NCI-H345 (cell line): Measurements from ENCODE around the gene NCOA3.

Source experiments
- DNase-seq: peaks from one replicate; lab custom pipeline; 2025; lab: John Stamatoyannopoulos, UW

Gene NCOA3

DNA sequence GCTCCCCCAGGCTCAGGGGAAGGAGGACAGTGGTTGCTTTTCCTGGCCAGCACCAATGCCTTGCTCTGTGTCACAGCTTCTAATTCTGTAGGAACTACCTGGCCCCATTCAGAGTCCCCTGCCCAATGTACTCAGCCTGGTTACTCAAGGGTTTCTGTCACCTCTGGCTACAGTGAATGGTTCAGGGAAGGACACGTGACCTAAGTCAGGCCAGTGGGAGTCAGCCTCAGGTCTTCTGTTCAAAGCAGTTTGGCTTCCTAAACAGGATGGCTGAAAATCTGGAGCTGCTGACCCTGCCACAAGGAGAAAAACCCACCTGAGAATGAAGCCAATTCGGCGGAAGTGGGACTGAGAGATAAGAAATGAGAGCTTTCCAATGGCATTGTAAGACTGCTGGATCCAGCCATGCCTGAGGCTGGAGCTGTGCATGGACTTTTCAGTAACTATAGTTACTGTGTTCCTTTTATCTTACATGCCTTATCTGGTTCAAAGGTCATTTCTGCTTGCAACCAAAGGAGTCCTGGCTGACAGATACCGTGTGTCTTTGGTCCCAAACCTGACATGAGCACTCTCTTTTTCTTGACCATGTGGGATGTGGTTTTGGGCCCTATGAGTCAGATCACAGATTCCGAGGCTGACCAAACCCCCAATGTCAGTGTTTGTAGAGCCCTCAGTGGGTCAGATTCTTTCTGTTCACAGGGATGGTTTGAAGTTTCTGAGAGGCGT, 179.3 kb downstream of the NCOA3 start:
- no peak for DNase-seq

DNA sequence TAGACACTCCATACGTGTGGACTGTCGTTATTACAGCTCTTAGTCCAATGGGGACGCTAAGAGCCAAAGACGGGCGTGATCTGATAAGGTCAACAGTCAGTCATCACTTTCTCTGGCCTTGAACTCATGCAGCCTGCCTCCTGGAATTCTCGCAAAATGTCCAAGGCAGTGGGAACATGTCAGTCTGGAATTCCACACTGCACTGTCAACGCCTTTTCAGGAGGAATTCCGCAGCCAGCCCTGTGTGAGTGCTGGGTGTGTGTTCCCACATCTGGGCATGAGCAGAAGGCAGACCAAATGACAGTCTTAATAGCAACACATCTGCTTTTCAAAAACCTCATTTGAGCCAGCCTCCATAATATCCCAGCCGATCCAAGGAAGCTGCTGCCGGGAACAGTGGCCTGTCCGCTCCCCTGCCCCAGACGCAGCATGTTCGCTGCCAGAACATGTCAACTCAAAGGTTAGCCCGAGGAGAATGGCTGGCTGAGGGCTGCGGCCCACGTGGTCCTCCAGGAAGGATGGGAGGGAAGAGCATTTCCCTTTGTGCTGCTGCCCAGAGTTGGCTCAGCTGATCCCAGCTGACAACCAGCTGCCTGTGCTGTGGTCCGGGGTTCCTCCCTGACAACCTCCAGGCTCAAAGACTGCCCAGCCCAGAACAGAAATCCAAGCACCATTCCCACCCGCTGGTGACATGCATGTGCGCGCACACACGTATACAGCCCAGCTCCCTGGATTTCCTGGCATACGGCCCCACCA, 180.5 kb downstream of the NCOA3 start:
- no peak for DNase-seq

DNA sequence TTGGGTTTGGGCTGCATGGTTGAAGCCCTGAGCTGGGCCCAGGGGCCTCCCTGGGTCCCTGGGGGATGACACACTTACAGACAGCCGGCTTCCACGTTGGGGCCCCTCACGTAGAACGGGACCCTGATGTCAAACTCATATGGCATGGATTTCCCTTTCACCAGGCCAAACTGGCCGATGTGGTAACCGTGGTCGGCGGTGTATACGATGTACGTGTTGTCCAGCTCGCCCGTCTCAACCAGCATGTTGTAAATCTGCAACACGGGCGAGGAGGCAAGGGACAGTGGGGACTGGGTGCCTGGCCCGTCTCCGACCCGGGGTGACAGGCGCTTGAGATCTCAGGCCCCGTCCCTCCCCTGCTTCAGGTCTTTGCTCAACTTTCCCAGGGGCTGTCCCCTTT, 181.2 kb downstream of the NCOA3 start:
- DNase-seq, result no peak

DNA sequence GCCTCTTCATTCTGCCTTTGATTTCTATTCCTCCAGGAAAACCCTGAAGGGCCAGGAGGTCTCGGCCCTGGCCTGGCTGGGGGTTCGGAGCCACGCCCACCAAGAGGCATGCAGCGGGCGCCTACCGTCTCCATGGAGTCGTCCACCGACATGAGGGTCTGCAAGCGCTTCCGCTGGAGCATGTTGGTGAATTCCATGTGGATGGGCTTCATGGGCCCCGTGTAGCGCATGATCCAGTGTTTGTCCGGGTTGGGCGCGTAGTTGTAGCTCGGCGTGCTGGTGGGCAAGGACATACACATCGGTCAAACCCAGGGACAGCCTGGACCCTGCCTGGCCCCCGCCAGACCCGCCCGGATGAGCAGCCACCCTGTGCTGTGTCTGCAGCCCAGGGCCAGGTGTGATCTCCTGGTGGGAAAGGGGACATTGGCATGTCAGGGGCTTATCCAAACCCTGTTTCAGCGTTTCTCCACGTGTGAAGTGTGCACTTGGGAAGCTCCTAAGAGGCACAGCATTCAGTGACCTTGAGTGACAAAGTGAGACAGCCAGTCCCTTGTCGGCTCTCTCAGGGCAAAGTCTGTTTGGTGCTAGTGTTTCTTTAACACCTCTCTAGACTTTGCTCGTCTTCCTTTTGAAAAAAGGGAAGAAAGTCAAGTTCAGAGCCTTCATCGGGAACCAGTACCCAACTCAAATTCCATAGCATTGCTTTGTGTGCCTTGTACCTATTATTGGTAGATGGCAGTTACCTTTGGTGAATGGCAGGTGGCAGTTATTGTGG, 182.8 kb downstream of the NCOA3 start:
- no peak for DNase-seq

DNA sequence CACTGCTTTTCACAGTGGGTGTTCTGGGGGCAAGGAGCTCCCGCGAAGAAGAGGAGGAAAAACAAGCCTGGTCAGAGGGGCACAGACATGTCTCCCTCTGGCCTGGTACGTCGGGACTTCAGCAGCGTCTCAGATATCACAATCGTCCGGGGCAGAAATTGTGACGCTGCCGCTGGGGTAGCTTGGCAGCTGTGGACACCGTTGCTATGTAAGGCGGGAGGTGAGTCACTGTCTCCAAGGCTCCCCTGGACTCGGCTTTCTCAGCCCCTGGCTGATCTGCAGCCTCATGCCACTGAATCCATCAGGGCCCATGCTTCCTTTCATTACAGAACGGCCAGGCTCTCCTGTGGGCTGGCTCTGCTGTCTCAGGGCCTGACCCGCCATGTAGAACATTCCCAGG, 184.9 kb downstream of the NCOA3 start:
- no peak for DNase-seq

DNA sequence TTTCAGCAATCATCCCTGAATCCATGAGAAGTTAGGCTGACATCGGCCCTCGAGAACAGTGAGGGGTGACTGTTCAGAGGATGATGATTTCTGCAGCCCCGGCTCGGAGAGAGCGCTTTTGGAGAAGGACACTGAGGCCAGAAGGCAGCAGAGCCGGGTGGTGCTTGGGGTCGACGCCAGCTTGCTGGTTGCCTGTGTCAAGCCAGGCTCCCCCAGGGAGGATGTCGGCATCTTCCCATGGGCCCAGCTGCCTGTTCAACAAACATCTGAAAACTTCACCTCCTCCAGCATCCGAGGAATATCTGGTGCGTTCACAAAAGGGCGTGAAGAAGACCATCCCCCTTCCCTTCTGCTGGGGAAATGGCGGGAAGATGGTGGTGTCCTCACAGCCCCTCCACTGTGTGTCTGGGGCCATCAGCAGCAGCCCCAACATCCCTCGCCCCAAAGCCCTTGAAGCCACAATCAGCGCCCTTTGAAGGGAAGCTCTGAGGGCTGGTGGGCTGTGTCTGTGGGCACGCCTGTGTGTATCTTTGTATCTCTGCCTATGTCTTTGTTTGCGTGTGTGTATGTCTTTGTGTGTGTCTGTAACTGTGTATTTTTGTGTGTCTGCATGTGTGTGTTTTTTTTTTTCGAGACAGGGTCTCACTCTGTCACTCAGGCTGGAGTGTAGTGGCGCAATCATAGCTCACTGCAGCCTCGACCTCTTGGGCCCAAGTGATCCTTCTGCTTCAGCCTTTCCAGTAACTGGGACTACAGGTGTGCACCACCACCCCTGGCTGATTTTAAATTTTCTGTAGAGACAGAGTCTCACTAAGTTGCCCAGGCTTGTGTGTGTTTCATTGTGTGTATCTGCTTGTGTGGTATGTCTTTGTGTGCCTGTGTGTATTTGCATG, 185.7 kb downstream of the NCOA3 start:
- no peak for DNase-seq

DNA sequence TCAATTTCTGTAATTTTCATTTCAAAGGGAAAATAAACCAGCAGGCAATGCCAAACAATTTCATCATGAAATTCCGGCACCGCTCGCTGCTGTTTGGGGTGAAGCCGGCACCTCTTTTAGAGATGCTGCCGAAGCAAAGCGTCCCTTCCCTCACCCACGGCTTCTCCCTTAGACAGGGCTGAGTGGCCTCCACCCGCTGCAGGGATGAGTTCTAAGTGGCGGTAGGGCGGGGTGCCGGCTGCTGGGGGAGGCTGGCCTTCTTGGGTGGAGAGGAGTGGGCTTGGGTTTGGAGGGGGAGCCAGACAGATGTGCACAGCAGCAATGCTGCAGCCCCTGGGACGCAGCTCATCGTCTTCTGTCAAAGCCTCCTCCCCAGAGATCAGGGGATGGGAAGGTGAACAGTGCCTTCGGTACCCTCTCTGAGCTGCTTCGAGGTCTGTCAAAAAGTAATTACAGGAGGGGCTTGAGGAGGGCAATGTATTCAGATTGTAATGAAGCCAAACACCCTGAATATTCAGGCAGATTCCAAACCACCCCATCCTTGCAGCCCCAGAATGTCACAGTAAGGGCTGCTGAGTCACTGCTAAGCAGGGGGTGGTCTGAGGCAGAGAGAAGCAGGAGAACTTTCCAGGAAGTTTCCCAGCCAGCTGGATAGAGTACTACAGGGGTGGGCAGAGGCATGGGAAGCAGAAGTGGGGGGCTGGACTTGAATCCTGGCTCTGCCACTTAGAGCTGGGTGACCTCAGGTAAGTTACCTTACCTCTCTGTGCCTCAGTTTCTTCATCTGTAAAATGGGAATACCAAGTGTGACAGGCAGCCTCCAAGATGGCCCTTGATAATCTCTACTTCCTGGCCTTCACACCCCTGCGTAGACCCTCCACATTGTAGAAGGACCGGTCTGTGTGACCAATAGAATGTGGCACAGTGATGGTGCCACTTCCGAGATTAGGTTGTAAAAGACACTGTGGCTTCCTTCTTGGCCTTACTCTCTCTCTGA, 187.0 kb downstream of the NCOA3 start:
- no peak for DNase-seq

DNA sequence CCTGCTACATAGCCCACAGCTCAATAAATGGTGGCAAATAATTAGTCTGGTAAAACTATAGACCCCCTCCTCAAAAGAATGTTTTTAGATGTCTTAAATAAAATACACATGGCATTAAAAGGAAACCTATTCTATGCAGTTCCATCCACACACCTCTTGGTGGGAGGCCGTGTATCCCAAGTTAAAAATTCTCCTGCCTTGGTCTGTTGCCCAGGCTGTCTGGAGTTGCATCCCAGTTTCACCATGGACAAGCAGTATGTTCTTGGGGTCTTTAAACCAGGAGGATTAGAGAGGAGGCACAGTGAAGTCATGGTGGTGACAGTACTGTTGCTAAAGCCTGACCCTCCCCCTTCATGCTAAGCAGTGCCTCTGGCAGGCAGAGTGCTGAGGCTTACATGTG, 188.0 kb downstream of the NCOA3 start:
- DNase-seq, result no peak

DNA sequence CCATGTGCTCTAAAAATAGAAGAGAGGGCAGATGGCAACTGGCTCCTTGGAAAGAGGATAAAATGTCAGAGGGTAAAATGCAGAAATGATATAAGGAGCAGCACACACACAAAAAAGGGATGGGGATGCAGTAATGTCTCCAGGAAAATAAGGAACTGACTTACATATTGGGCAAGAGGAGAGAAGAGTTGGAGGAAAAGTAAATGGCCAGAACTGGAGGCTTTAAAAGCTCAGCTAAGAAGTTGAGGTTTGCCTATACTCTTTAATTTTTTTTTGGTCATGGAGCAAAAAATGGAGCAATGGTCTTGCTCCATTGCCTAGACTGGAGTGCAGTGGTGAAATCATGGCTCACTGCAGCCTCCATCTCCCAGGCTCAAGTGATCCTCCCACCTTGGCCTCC, 189.9 kb downstream of the NCOA3 start:
- DNase-seq, result no peak

DNA sequence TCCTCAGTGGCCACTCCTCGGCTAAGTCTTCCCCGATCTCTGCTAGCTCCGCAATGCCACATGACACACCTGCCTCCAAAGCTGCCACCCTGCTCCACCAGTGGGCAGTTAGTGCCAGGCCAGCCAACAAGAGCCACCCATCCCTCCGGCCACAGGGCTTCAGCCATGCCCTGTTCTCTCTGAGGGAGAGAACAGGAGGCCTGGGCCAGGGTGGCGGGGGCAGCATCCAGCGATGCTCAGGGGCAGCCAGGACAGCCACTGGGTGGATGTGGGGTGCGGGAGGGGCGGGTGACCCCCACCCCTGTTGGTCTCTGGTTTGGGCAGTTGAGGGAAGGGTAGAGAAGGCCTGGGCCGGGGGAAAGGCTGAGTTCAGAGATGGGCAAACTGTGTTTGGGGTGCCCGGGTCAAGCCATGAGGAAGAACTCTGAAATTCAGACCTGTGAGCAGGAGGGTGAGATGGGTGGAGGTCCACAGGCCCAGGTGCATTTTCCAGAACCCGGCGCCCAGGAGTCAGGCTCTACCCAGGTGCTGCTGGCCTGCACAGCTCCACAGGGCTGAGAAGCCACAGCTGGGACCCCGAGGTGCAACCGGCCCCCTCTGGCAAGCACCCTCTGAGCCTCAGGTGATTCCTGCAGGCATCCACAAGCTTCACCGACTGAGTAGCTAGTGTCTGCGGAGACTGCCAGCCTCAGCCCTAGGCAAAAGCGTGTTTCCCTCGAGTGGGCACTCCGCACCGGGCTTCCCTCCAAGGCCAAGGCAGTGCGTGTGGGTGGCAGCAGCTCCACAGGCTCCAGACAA, 192.5 kb downstream of the NCOA3 start:
- DNase-seq, result no peak

DNA sequence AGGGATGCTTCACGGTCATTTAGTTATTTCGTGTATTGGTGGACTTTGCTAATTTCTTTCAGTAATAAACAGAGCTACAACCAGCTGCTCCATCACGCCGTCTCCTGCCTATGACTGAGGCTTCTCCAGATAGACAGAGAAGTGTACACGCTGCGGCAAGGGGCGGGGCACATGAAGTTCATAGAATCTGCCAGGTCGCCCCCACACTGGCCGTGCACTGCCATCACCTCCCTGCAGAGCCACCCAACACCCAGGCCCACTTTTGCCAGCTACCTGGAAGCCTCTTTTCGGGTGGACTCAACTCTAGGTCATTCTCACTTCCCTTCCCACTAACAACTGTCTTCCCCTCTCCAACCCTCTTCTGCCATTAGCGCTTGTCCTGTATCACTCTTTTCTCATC, 195.2 kb downstream of the NCOA3 start:
- DNase-seq, result no peak

DNA sequence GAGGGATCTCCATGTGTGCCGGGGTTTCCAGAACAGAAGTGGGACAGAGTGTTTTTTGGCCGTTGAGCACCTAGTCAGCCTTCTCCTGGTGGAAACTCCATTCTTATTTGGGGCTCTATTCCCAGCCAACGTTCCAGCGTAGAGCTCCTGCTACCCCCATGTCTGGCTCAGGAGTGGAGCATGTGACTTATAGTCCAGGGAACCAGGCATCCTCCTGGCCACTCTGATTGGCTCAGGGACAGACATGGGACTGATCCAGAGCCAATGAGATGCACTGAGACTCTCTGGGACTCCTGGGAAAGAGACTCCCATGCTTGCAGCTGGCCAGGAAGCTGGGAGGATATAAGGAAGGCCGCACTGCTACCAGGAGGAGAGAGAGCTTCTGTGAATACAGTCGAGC, 196.5 kb downstream of the NCOA3 start:
- DNase-seq, result no peak

DNA sequence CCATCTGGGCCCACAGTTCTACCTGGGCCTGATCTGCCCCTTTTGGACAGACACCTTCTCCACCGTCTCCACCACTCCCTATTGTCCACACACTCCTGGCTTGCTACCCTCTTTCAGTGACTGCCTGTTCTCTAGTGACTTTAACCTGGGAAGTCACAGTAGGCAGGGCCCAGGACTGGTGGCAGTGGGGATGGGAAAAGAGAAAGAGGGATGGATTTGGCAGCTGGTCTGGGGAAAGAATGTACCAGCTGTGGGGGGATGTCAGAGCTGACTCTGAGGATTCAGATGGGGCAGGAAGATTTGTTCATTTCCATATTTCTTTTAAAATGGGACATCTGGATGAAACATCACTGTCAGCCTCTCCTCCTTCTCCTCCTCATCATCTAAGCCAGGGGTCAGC, 198.1 kb downstream of the NCOA3 start:
- no peak for DNase-seq

DNA sequence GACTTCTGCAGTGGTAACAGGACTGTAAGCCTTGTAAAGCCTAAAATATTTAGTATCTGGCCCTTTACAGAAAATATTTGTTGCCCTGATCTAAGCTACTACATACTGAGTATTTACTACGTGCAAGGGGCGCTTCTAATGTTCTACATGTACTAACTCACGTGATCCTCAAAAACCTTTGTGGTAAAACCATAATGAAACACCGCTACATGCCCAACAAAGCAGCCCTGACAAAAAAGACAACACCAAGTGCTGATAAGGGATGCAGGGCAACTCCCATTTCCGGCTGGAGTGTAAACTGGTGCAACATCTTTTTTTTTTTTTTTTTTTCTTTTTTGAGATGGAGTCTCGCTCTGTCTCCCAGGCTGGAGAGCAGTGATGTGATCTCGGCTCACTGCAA, 198.6 kb downstream of the NCOA3 start:
- DNase-seq, result no peak

DNA sequence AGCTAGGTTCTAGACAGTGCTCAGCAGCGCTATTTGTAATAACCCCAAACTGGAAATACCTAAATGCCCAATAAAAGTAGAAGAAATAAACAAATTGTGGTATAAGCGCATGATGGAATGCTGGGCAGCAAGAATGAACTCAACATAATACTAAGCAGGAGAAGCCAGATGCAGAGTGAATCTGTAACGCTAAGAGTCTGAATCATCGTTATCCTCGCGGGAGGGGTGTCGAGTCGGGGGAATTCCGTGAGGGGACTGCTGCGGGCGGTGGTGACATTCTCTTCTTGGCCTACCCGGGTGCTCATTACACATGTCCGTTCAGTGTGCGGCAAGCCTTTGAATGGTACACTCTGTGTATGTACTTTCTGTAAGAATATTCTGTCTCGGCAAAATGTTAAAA, 199.9 kb downstream of the NCOA3 start:
- no peak for DNase-seq

DNA sequence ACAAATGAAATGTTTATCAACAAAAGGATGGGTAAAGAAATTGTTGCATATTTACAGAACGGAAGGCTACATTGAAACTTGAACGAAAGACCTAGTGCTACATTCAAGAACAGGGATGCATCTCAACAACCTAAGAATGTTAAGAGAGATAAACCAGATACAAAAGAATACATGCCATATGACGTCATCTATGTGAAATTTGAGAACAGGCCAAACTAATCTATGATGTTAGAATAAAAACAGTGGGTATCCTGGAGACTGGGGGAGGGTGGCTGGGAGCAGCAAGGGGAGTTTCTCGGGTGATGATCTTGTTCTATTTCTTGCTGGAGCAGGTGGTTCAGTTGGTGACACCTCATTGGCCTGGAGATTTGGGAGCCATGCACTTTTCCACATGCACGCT, 202.1 kb downstream of the NCOA3 start:
- DNase-seq, result no peak

DNA sequence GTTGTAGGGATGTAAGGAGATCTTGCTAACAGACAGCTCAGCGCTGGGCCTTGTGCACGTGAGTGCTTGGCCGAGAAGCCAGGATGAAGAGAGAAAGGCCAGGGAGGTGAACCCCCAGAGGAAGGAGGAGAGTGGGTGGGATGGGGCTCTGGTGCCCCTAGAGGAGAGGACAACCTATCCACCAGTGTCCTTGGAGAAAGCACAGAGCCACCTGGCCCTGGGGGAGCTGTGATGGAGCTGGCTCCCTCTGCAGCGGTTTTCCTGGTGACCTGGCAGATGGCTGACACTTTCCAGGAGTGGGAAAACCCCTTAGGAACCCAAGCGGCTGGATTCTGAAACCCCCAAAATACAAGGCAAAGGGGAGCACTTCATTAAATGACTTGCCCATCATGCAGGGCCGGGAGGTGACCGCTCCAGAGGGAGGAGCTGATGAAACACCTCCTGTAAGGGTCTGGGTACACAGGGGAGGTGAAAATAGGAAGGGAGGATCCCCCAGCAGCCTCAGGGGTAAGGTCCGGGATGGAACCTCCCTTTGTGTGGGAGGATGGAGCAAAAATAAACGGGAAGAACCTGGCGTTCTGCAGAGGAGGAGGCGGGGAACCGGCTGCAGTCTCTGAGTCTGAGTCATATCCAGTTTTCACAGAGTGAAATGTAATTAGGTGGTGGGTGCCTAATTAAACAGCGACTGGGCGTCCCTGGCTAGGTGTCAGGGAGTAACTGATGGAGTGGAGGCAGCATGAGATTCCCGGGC, 203.2 kb downstream of the NCOA3 start:
- no peak for DNase-seq

DNA sequence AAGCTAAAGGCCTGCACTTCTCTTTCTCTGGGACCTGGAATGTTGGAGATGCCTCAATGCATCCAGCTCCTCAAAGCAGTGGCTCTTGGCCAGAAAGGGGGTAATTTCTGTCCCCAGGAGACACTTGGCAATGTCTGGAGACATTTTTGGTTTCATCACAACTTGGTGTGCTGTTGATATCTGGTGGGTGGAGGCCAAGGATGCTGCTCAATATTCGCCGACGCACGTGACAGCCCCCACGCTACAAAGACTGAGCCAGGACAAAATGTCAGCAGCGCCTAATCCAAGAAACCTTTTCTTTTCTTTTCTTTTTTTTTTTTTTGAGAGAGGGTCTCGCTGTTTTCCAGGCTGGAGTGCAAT, 203.8 kb downstream of the NCOA3 start:
- no peak for DNase-seq

DNA sequence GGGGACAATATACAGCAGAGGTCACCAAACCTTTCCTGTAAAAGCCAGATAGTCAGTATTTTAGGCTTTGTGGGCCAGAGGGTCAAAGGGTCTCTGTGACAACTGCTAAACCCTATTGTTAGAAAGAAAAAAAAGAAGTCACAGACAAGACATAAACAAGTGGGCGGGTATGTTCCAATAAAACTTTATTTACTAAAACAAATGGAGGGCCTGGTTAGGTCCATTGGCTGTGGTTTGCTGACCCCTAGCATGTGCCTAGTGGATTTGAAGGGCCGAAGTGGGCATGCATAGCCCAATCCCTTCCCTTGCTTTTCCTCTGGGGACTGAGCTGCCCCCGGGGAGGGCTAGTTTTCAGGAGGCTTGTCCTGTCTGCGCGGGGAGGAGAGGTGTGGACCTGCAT, 204.7 kb downstream of the NCOA3 start:
- DNase-seq, result no peak
